GM19193 (cell line): Measurements from ENCODE around the gene SMOC1.

Experiments used
- POLR2A ChIP-seq: IDR thresholded peaks from 4 replicates; pipeline ENCODE4 v1.6.1; 2011; ENCODE audit not compliant: insufficient read depth, insufficient read length; ENCODE audit errors: extremely low read depth

Gene SMOC1

GRCh38 chr14:70011098-70011497 lies 131.9 kb downstream of the SMOC1 start:
- TF ChIP-seq POLR2A: no peak

DNA sequence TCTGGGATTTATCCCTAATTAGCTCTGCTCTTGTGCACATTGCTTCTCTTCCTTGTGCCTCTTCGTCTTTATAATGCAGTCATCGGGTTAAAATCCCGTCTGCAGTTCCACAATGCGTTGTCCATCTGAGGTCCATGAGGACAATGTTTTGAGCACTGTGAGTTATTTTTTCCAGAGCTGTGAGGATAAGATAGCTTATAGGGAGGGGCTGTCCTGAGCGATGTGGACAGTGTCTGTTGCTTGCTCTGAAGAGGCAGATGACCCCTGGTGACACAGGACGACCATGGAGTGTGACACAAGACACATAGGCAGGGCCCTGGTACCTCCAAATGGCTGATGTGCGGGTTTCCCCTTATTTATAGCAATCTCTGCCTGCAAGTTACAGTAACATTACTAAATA lies 132.5 kb downstream of the SMOC1 start:
- no peak for TF ChIP-seq POLR2A

DNA sequence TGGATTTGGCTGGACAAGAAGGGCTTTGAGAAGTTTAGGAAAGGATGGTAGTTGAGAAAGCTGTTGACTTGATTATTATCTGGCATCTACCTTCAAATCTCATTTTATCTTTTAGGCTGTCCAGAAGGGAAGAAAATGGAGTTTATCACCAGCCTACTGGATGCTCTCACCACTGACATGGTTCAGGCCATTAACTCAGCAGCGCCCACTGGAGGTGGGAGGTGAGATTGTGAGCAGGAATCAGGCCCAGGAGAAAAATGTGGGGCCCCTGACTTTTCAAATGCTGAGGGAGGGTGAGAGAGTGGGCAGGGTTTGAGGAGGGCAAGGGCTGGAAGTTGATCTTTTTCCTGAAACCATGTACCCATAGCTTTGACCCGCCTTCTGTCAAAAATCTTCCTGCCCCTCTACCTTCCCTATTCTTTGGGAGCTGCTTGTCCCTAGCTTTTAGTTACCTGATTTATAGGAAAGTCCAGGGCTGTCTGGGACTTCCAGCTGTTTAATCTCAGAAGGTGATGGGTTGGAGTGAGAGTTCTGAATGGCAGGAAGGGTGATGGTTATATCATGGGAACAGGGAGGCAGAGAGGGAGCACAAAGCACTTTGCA lies 134.2 kb downstream of the SMOC1 start:
- no peak for TF ChIP-seq POLR2A

DNA sequence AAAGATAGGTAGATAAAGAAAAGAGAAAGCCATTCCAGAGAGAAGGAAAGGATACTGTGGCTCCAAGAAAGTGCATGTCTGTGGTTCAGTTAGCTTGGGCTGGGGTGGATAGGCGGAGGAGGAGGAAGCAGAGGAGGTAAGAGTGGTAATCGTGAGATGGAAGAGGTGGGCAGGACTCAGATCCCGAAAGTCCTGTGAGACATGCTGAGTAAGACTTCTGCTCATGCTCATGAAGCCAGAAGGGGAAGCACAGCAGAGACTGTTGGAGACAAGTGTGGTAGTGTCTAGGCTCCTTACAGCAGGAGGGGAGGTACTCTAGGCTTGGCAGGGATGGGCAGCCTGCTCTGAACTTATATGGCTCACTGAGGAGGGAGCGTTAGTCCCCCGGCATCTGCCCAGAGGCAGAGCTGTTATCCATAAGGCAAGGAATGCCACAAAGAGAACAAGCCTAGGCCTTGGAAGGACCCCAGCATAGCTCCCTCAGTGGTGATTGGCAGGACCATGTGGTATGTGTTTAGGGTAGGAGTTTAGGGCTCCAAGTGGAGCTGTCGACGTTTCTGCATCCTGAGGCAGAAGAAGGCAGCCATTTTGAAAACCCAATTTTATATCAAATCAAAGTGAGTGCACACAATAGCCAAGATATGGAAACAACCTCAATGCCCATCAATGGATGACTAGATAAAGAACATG lies 135.3 kb downstream of the SMOC1 start:
- TF ChIP-seq POLR2A: no peak

DNA sequence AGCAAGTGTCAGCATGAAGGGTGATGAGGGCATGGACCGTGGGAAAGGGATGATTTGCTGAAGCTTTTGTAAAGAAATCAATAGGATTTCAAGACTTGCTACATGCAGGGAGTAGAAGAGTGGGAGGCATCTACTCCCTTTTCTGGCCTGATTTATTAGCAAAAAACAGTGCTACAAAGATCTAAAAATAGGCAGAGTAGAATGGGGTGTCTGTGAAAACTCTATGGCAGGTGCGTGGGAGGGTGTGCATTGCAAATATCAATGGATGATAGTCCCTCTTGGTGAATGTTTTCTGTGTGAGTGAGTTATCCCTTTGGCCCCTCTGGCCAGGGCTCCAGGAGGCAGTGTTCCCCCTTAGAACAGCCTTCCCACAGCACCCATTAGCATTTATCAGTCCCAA lies 139.0 kb downstream of the SMOC1 start:
- TF ChIP-seq POLR2A: no peak

DNA sequence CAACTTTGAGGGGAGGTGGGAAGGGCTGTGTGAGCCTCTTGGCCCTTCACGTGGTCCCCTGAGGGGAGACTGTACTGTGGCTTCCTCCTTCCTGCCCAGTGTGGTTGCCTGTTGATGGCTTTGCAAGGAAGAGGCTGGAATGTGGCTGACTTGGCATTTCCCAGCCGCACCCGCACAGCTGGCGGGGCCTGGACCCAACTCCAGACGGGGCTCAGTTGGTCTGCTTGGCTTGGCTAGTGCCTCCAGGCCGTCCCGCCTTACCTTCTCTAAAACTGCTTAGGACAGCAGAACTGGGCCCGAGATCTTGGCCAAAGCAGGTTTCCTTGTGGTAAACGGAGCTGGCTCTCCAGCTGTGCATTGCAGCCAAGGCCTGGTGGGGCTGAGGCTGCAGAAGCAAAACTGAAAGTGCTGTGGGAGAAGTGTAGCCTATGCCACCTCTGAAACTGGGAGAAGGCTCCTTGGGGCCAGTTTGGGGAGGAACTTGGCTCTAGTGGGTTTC lies 139.5 kb downstream of the SMOC1 start:
- no peak for TF ChIP-seq POLR2A

DNA sequence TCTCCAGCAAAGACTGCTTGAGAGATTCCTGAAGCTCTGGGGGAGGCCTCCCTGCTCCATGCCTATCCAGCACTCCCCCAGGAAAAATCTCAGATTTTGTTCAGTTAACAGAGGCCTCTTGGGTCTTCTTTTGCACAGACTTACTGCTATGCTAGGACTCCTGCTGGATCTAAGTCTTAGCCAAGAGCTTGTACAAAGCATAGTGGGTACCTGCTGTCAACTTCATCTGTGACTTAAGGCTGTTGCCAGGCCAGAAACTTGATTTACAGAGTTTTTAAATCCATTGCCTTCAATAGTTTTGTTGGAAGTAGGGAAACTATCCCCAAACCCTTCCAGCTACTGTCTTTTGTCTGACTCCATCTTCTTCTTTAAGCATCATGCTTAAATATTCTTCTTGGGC lies 140.5 kb downstream of the SMOC1 start:
- TF ChIP-seq POLR2A: no peak

DNA sequence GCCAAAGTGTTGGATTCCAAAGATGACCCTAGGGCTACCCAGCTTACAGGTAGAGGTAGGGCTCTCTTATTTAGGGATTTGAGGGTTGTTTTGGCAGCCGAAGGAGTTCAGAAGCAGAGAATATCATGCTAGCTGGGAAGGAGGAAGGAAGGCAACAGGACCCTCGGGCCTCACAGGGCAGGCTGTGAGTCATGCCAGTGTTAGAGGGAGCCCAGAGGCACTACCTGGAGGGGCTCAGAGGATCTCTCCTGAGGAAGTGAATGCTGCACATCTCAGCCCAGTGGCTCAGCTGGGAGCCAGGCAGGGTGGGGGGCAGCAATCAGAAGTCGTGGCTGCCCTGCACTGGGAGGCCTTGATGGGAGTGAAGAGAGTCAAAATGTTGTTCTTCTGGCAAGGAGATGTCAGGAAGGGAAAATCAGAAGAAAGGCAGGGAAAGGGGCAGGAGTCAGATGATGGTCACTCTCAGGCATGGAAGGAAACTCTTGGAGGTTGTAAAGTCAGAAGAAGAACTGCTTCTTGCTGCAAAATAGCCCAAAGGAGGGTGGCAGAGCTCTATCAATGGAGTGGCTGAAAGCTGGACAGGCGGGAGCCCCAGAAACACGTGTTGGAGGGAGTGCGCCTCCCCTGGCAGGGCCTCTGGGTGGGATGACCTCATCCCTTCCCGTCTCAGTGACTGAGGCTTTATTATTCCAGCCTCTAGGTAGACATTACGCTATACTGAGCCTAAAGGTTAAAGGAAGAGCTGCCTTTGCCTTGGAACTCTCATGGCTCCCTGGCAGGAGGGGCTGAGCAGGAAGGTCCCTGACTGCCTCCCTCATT lies 141.3 kb downstream of the SMOC1 start:
- TF ChIP-seq POLR2A: no peak

DNA sequence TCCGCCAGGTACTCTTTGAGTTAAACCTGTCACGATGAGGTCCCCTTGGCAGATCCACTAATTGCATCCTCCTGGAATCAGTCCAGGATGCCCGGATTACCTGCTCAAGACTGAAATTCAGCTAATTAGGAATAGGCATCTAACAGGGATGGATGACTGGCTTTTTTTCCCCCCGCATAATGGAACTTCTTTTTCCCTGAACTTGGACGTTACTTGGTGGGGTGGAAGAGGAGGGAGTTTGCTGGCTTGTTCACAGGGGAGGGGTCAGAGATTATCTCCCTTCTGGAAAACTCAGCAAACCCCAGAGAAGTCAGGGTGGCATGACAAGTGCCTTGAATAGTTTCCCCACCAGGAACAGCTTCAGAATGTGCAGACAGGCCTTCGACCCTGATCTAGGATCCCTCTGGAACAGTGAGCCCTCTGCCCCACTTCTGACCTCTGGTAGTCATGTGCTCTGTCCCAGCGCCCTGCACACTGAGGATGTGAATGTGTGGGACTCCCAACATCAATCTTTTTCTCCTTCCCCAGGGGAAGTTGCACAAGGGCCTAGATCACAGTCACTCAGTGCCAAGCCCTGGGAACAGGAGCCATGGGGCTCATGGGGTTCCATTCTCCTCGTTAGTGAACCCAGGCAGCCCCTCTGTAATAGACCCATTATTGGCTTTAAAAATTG lies 142.5 kb downstream of the SMOC1 start:
- TF ChIP-seq POLR2A: no peak

DNA sequence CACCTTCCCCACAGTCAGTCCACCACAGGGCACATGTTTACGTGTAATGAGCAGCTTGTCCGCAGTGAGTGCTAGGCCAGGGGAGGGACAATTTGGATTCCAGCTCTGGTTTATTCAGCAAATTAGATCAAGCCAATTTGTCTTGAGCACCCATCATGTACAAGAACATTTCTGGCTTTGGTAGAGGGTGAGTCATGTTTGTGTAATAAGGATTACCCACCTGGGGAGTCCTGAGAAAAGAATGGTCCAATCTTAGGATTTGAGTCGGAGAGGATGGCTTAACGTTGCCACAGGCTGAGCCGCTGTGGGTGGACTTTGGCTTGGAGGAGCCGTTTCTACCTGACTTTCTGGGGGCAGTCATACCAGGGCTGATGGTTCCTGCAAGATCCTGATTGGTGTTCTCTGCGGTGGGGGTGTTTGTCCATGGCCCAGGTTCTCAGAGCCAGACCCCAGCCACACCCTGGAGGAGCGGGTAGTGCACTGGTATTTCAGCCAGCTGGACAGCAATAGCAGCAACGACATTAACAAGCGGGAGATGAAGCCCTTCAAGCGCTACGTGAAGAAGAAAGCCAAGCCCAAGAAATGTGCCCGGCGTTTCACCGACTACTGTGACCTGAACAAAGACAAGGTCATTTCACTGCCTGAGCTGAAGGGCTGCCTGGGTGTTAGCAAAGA lies 143.7 kb downstream of the SMOC1 start:
- TF ChIP-seq POLR2A: no peak

- no peak for TF ChIP-seq POLR2A
Observed at GRCh38 chr14:70023871-70024270, 144.7 kb downstream of the SMOC1 start.

DNA sequence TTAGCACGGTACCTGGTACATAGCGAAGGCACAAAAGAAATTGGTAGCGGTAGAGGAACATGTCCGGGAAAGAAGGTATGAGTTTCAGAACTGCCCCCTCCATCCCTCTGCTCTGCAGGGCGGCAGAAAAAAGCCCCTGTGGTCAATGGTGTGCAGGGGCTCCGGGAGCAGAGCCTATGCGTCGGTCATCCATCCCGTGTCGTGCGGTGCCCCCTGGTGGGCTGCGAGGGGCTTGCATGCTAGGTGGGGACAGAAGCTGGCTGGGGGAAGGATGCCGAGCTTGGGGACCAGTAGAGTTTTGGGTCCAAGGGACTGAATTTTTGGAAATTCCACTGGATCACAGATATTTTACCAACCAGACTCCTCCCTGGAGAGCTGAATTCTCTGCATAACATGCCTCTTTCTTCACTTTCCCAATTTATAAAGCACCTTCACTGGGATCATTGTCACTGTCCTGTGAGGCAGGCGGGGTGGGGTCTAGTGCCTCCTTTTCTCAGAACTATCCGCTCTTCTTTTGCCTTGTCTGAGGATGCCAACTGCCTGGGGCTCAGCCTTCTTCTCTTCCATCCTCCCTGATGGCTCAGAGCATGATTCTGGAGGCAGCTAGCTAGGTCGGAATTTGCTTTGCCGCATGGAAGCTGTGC lies 148.7 kb downstream of the SMOC1 start:
- no peak for TF ChIP-seq POLR2A

- TF ChIP-seq POLR2A: no peak
Observed at GRCh38 chr14:70029296-70030132, 150.3 kb downstream of the SMOC1 start.

- TF ChIP-seq POLR2A: no peak
Observed at GRCh38 chr14:70032016-70032415, 152.8 kb downstream of the SMOC1 start.

DNA sequence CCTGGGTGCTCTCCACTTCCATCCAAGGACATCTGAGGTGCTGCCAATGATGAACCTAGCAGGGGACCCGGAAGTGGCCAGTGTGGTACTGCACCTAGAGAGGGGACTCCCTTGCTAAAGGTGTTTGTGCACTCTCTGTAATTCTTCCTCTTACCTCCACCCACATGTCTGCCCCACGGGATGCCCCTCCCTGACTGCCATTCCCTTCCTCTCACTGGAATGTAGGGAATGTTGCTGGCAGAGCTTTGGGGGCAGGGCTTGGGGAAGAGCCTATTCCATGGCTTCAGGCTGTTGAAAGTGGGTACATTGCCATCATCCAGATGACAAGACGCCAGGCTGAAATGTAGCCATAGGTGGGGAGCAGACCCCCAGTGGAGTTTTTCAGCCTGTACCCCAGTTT lies 153.2 kb downstream of the SMOC1 start:
- no peak for TF ChIP-seq POLR2A
